Choroid plexus epithelial cell (primary cell): ENCODE results near the gene HNRNPL.
"Not testable (repeated sequence)": the region's sequence is repeated elsewhere in the genome, so short reads cannot be mapped to it uniquely, and the experiment has no call there.

Experiments
- DNase-seq: peaks from one replicate; pipeline ENCODE4 v3.0.0-alpha.2; 2010; ENCODE audit warnings: low read depth
- H3K4me3 ChIP-seq: 2 replicates; pipeline ENCODE4 v1.5.1; 2011; ENCODE audit warnings: low read depth, mild to moderate bottlenecking, control low read depth, low read length, moderate library complexity
- TF ChIP-seq, protein P1 (sequence below): conservative IDR thresholded peaks from 2 replicates; pipeline ENCODE4 v1.5.1; 2011; ENCODE audit warnings: low read depth, mild to moderate bottlenecking, control low read depth, inconsistent platforms, low read length, moderate library complexity

The HNRNPL gene

DNA sequence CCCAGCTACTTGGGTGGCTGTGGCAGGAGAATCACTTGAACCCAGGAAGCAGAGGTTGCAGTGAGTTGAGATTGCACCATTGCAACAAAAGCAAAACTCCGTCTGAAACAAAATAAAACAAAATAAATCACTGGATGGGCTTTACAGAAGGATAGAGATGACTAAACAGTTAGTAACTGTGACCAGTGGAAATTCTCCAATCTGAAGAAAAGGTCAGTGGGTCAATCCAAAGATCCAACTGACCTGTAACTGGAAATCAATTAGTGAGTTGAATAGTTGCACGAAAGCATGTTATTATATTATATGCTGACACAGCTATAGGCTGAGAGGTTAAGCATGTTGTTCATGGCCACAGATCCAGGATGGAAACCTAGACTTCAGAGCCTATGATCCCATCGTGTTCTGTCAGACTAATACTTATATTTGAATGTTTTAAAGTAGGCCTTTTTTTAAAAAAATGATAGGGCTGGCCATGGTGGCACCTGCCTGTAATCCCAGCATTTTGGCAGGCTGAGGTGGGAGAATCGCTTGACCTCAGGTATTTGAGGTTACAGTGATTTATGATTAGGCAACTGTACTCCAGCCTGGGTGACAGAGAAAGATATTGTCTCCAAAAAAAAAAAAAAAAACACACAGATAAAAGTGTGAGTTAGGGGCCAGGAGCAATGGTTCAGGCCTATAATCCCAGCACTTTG, 19.6 kb downstream of the HNRNPL start:
- DNase-seq, result peak; percentile 47
- no peak overlapping the region for H3K4me3 ChIP-seq
- TF ChIP-seq, protein P1, sequence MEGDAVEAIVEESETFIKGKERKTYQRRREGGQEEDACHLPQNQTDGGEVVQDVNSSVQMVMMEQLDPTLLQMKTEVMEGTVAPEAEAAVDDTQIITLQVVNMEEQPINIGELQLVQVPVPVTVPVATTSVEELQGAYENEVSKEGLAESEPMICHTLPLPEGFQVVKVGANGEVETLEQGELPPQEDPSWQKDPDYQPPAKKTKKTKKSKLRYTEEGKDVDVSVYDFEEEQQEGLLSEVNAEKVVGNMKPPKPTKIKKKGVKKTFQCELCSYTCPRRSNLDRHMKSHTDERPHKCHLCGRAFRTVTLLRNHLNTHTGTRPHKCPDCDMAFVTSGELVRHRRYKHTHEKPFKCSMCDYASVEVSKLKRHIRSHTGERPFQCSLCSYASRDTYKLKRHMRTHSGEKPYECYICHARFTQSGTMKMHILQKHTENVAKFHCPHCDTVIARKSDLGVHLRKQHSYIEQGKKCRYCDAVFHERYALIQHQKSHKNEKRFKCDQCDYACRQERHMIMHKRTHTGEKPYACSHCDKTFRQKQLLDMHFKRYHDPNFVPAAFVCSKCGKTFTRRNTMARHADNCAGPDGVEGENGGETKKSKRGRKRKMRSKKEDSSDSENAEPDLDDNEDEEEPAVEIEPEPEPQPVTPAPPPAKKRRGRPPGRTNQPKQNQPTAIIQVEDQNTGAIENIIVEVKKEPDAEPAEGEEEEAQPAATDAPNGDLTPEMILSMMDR, result no peak

DNA sequence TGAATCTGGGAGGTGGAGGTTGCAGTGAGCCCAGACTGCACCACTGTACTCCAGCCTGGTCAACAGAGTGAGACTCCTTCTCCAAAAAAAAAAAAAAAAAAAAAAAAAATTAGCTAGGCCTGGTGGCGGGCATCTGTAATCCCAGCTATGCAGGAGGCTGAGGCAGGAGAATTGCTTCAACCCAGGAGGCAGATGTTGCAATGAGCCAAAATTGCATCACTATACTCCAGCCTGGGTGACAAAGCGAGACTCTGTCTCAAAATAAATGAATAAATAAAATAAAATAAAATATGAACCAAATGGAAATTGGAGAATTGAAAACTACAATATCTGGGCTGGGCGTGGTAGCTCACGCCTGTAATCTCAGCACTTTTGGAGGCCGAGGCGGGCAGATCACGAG, 20.6 kb downstream of the HNRNPL start:
- TF ChIP-seq, protein P1, result peak; percentile 6
- peak; percentile 75 for DNase-seq
- not testable (repeated sequence) for H3K4me3 ChIP-seq

GRCh38 chr19:38826856-38827551, 22.8 kb downstream of the HNRNPL start:
- TF ChIP-seq, protein P1, result no peak
- DNase-seq, result no peak
- H3K4me3 ChIP-seq, result no peak overlapping the region

DNA sequence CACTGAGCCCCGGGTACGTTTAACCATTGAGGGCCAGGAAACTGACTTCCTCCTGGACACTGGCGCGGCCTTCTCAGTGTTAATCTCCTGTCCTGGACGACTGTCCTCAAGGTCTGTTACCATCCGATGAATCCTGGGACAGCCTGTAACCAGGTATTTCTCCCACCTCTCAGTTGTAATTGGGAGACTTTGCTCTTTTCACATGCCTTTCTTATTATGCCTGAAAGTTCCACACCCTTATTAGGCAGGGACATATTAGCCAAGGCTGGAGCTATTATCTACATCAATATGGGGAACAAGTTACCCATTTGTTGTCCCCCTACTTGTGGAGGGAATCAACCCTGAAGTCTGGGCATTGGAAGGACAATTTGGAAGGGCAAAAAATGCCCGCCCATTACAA, 23.9 kb downstream of the HNRNPL start:
- not testable (repeated sequence) for H3K4me3 ChIP-seq, DNase-seq

DNA sequence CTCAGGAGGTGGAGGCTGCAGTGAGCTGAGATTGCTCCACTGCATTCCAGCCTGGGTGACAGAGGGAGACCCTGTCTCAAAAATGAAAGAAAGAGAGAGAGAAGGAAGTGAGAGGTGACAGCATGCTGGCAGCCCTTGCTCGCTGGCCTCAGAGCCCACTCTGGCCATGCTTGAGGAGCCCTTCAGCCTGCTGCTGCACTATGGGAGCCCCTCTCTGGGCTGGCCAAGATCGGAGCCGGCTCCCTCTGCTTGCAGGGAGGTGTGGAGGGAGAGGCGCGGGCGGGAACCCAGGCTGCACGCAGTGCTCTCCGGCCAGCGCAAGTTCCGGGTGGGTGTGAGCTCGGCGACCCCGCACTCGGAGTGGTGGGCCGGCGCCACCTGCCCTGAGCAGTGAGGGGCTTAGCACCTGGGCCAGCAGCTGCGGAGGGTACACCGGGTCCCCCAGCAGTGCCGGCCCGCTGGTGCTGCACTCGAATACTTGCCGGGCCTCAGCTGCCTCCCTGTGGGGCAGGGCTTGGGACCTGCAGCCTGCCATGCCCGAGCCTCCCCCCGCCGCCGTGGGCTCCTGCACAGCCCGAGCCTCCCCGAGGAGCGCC, 28.5 kb downstream of the HNRNPL start:
- not testable (repeated sequence) for DNase-seq, H3K4me3 ChIP-seq

DNA sequence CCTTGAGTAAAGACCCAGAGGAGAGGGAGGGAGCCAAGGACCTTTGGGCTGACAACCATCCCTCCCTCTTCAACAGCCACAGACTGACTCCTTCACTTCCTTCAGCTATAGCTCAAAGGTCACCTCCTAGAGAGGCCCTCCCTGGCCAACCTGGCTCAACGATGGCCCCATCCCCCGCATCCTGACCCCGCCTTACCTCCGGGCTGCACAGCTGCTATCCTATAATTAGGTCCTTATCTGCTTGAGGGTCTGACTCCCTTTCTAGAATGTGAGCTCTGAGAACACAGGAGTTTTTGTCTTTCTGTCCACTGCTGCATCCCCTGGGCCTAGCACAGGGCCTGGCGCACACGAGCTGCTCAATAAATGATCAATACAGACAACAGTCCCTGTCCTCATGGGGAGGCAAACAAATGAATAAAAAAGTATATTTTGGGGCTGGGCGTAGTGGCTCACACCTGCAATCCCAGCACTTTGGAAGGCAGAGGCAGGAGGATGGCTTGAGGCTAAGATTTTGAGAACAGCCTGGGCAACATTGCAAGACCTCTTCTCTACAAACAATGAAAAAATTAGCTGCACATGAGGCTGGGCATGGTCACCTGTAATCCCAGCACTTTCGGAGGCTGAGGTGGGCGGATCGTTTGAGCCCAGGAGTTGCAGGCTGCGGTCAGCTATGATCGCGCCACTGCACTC, 30.4 kb downstream of the HNRNPL start:
- DNase-seq, result no peak
- TF ChIP-seq, protein P1, result no peak
- H3K4me3 ChIP-seq, result no peak overlapping the region

DNA sequence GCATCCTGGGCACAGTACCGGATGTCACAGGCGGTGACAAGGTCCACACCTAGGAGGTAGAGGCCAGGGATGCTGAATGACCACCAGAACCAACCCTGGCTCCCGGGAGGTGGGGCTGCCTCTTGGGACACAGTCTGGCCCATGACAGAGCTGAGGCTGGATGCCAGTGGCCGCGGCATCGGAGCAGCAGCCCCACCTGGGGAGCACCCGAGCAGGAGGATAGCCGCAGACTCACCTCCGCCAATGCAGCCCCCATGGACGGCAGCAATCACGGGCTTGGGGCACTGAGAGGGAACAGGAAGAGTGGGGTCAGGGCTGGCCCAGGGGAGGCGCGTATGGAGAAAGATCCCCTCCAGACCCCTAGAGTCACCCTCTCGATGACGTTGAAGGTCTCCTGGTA, 32.7 kb downstream of the HNRNPL start:
- TF ChIP-seq, protein P1, result no peak
- no peak overlapping the region for H3K4me3 ChIP-seq
- DNase-seq, result no peak
